HEK293 (cell line): ENCODE measurements around the gene TRAPPC13.

ENCODE experiments used
- GLI4 ChIP-seq: fragments of 450-650 bp; formaldehyde crosslinking; IDR thresholded peaks from 2 replicates; pipeline ENCODE4 v1.5.1; 2016; ENCODE audit warnings: missing biosample characterization, missing genetic modification characterization
- KLF10 ChIP-seq: fragments of 450-650 bp; IDR thresholded peaks from 2 replicates; pipeline ENCODE4 v1.5.1; 2018; ENCODE audit warnings: missing biosample characterization, mild to moderate bottlenecking, missing genetic modification characterization
- RBAK ChIP-seq: fragments of 450-650 bp; formaldehyde crosslinking; IDR thresholded peaks from 2 replicates; pipeline ENCODE4 v1.5.1; 2016; ENCODE audit warnings: missing biosample characterization, missing genetic modification characterization
- TRIM28 ChIP-seq: IDR thresholded peaks from 2 replicates; pipeline ENCODE4 v1.6.1; 2011; ENCODE audit warnings: low read length, control low read depth, borderline replicate concordance
- YY2 ChIP-seq: fragments of 450-650 bp; formaldehyde crosslinking; IDR thresholded peaks from 2 replicates; pipeline ENCODE4 v1.5.1; 2016; ENCODE audit warnings: missing biosample characterization, missing genetic modification characterization
- ZBTB20 ChIP-seq: fragments of 450-650 bp; formaldehyde crosslinking; IDR thresholded peaks from 2 replicates; pipeline ENCODE4 v1.5.1; 2016; ENCODE audit warnings: missing biosample characterization, missing genetic modification characterization
- ZBTB8A ChIP-seq: fragments of 450-650 bp; formaldehyde crosslinking; IDR thresholded peaks from 2 replicates; pipeline ENCODE4 v1.5.1; 2016; ENCODE audit warnings: missing biosample characterization, missing genetic modification characterization
- ZFP69B ChIP-seq: fragments of 450-650 bp; formaldehyde crosslinking; IDR thresholded peaks from 2 replicates; pipeline ENCODE4 v1.5.1; 2016; ENCODE audit warnings: missing biosample characterization, missing genetic modification characterization
- ZNF132 ChIP-seq: fragments of 450-650 bp; formaldehyde crosslinking; IDR thresholded peaks from 2 replicates; pipeline ENCODE4 v1.5.1; 2017; ENCODE audit warnings: missing biosample characterization, missing genetic modification characterization, borderline replicate concordance
- ZNF2 ChIP-seq: fragments of 450-650 bp; formaldehyde crosslinking; IDR thresholded peaks from 2 replicates; pipeline ENCODE4 v1.5.1; 2016; ENCODE audit warnings: missing biosample characterization, missing genetic modification characterization
- ZNF211 ChIP-seq: fragments of 450-650 bp; formaldehyde crosslinking; IDR thresholded peaks from 2 replicates; pipeline ENCODE4 v1.5.1; 2016; ENCODE audit warnings: low read depth, missing biosample characterization, missing genetic modification characterization
- ZNF311 ChIP-seq: fragments of 450-650 bp; formaldehyde crosslinking; IDR thresholded peaks from 2 replicates; pipeline ENCODE4 v1.5.1; 2017; ENCODE audit warnings: missing biosample characterization, missing genetic modification characterization, borderline replicate concordance
- ZNF366 ChIP-seq: fragments of 450-650 bp; formaldehyde crosslinking; conservative IDR thresholded peaks from 2 replicates; pipeline ENCODE4 v1.5.1; 2016; ENCODE audit warnings: missing biosample characterization, missing genetic modification characterization
- ZNF404 ChIP-seq: fragments of 450-650 bp; formaldehyde crosslinking; IDR thresholded peaks from 2 replicates; pipeline ENCODE4 v1.5.1; 2017; ENCODE audit warnings: missing biosample characterization, missing genetic modification characterization
- ZNF544 ChIP-seq: fragments of 450-650 bp; formaldehyde crosslinking; IDR thresholded peaks from 2 replicates; pipeline ENCODE4 v1.5.0; 2017; ENCODE audit warnings: missing biosample characterization, missing genetic modification characterization
- ZNF626 ChIP-seq: fragments of 450-650 bp; sonication (Bioruptor Pico); formaldehyde crosslinking; IDR thresholded peaks from 2 replicates; pipeline ENCODE4 v1.5.1; 2018; ENCODE audit warnings: missing biosample characterization, missing genetic modification characterization, inconsistent platforms
- ZNF670 ChIP-seq: fragments of 450-650 bp; formaldehyde crosslinking; IDR thresholded peaks from 2 replicates; pipeline ENCODE4 v1.5.1; 2016; ENCODE audit warnings: missing biosample characterization, missing genetic modification characterization, low read depth
- ZNF76 ChIP-seq: fragments of 450-650 bp; formaldehyde crosslinking; IDR thresholded peaks from 2 replicates; pipeline ENCODE4; 2016; ENCODE audit warnings: low read depth, missing biosample characterization, missing genetic modification characterization, borderline replicate concordance
- ZNF791 ChIP-seq: fragments of 450-650 bp; formaldehyde crosslinking; IDR thresholded peaks from 2 replicates; pipeline ENCODE4 v1.5.1; 2016; ENCODE audit warnings: missing biosample characterization, missing genetic modification characterization
- ZNF843 ChIP-seq: fragments of 450-650 bp; formaldehyde crosslinking; IDR thresholded peaks from 2 replicates; pipeline ENCODE4 v1.5.1; 2016; ENCODE audit warnings: missing biosample characterization, missing genetic modification characterization
- ZXDB ChIP-seq: fragments of 450-650 bp; formaldehyde crosslinking; IDR thresholded peaks from 2 replicates; pipeline ENCODE4 v1.5.1; 2016; ENCODE audit warnings: missing biosample characterization, missing genetic modification characterization
- TF ChIP-seq, protein P1 (sequence below): fragments of 450-650 bp; formaldehyde crosslinking; IDR thresholded peaks from 2 replicates; pipeline ENCODE4 v1.5.1; 2016; ENCODE audit warnings: missing biosample characterization, missing genetic modification characterization, low read depth
- TF ChIP-seq, protein P2 (sequence below): fragments of 450-650 bp; IDR thresholded peaks from 2 replicates; pipeline ENCODE4 v1.5.1; 2018; ENCODE audit warnings: missing biosample characterization, mild to moderate bottlenecking, missing genetic modification characterization
- TF ChIP-seq, protein P3 (sequence below): fragments of 450-650 bp; formaldehyde crosslinking; IDR thresholded peaks from 2 replicates; pipeline ENCODE4 v1.5.1; 2017; ENCODE audit warnings: missing biosample characterization, missing genetic modification characterization
- TF ChIP-seq, protein P4 (sequence below): fragments of 450-650 bp; formaldehyde crosslinking; IDR thresholded peaks from 2 replicates; pipeline ENCODE4 v1.5.1; 2016; ENCODE audit warnings: missing biosample characterization, missing genetic modification characterization
- TF ChIP-seq, protein P5 (sequence below): fragments of 450-650 bp; formaldehyde crosslinking; IDR thresholded peaks from 2 replicates; pipeline ENCODE4 v1.5.1; 2016; ENCODE audit warnings: missing biosample characterization, missing genetic modification characterization, borderline replicate concordance
- TF ChIP-seq, protein P6 (sequence below): fragments of 450-650 bp; formaldehyde crosslinking; IDR thresholded peaks from 2 replicates; pipeline ENCODE4 v1.5.1; 2017; ENCODE audit warnings: missing biosample characterization, missing genetic modification characterization
- TF ChIP-seq, protein P7 (sequence below): fragments of 450-650 bp; formaldehyde crosslinking; IDR thresholded peaks from 2 replicates; pipeline ENCODE4 v1.5.1; 2016; ENCODE audit warnings: missing biosample characterization, missing genetic modification characterization

TRAPPC13 gene

DNA sequence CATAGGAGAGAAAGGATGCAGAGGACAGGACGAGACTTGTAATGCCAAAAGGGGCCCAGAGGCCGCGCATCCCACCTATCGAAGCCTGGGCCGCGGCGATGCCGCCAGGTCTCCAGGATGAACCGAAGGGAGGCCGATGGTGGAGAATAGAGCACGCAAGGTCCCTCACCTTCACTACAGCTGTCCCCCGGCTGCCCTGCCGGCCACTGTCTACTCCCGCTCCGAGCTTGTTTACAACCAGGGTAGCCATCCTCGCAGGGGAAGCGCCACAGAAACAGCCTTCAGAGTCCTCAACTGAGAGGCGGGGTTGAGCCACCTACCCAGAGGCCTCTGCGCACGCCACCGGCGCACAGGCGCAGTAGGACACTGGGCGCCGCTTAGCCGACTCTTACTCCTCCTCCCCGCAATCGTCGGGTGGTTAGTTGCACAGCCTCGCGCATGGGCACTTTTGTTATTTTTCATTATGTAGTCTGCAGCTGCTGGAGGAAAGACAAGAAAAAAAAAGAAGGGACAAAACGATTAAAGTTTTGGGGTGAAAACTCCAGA lies 729 bp upstream of the TRAPPC13 start, which contains the start of gene TRIM23 (continued):
- TF ChIP-seq, protein P1, sequence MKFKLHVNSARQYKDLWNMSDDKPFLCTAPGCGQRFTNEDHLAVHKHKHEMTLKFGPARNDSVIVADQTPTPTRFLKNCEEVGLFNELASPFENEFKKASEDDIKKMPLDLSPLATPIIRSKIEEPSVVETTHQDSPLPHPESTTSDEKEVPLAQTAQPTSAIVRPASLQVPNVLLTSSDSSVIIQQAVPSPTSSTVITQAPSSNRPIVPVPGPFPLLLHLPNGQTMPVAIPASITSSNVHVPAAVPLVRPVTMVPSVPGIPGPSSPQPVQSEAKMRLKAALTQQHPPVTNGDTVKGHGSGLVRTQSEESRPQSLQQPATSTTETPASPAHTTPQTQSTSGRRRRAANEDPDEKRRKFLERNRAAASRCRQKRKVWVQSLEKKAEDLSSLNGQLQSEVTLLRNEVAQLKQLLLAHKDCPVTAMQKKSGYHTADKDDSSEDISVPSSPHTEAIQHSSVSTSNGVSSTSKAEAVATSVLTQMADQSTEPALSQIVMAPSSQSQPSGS (tag by site-specific recombination) = no peak
- no peak for TF ChIP-seq ZNF2 (tag by site-specific recombination)
- TF ChIP-seq, protein P2, sequence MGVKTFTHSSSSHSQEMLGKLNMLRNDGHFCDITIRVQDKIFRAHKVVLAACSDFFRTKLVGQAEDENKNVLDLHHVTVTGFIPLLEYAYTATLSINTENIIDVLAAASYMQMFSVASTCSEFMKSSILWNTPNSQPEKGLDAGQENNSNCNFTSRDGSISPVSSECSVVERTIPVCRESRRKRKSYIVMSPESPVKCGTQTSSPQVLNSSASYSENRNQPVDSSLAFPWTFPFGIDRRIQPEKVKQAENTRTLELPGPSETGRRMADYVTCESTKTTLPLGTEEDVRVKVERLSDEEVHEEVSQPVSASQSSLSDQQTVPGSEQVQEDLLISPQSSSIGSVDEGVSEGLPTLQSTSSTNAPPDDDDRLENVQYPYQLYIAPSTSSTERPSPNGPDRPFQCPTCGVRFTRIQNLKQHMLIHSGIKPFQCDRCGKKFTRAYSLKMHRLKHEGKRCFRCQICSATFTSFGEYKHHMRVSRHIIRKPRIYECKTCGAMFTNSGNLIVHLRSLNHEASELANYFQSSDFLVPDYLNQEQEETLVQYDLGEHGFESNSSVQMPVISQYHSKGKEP = no peak
- TF ChIP-seq ZFP69B (tag by site-specific recombination) = peak; percentile 47; the same call in 1 of the 2 replicates
- TF ChIP-seq ZNF311 (tag by site-specific recombination) = no peak
- TF ChIP-seq ZXDB (tag by site-specific recombination) = peak; percentile 14
- TF ChIP-seq YY2 (tag by site-specific recombination) = no peak
- no peak for TF ChIP-seq ZNF791 (tag by site-specific recombination)
- TF ChIP-seq ZNF843 (tag by site-specific recombination) = no peak
- no peak for TF ChIP-seq ZNF544 (tag by site-specific recombination)
- TF ChIP-seq TRIM28 = no peak
- no peak for TF ChIP-seq ZNF211 (tag by site-specific recombination)
- TF ChIP-seq GLI4 (tag by site-specific recombination) = no peak
- TF ChIP-seq ZNF670 (tag by site-specific recombination) = no peak
- TF ChIP-seq ZNF404 (tag by site-specific recombination) = no peak
- no peak for TF ChIP-seq ZNF366 (tag by site-specific recombination)
- TF ChIP-seq RBAK (tag by site-specific recombination) = no peak
- no peak; the same call in 1 of the 2 replicates for TF ChIP-seq KLF10 (tag by site-specific recombination)
- TF ChIP-seq ZNF76 (tag by site-specific recombination) = no peak
- TF ChIP-seq, protein P3, sequence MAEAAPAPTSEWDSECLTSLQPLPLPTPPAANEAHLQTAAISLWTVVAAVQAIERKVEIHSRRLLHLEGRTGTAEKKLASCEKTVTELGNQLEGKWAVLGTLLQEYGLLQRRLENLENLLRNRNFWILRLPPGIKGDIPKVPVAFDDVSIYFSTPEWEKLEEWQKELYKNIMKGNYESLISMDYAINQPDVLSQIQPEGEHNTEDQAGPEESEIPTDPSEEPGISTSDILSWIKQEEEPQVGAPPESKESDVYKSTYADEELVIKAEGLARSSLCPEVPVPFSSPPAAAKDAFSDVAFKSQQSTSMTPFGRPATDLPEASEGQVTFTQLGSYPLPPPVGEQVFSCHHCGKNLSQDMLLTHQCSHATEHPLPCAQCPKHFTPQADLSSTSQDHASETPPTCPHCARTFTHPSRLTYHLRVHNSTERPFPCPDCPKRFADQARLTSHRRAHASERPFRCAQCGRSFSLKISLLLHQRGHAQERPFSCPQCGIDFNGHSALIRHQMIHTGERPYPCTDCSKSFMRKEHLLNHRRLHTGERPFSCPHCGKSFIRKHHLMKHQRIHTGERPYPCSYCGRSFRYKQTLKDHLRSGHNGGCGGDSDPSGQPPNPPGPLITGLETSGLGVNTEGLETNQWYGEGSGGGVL = no peak
- no peak for TF ChIP-seq ZNF132 (tag by site-specific recombination)
- TF ChIP-seq, protein P4, sequence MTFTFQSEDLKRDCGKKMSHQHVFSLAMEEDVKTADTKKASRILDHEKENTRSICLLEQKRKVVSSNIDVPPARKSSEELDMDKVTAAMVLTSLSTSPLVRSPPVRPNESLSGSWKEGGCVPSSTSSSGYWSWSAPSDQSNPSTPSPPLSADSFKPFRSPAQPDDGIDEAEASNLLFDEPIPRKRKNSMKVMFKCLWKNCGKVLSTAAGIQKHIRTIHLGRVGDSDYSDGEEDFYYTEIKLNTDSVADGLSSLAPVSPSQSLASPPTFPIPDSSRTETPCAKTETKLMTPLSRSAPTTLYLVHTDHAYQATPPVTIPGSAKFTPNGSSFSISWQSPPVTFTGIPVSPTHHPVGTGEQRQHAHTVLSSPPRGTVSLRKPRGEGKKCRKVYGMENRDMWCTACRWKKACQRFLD = no peak
- TF ChIP-seq, protein P5, sequence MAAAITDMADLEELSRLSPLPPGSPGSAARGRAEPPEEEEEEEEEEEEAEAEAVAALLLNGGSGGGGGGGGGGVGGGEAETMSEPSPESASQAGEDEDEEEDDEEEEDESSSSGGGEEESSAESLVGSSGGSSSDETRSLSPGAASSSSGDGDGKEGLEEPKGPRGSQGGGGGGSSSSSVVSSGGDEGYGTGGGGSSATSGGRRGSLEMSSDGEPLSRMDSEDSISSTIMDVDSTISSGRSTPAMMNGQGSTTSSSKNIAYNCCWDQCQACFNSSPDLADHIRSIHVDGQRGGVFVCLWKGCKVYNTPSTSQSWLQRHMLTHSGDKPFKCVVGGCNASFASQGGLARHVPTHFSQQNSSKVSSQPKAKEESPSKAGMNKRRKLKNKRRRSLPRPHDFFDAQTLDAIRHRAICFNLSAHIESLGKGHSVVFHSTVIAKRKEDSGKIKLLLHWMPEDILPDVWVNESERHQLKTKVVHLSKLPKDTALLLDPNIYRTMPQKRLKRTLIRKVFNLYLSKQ (tag by site-specific recombination) = no peak
- TF ChIP-seq, protein P6, sequence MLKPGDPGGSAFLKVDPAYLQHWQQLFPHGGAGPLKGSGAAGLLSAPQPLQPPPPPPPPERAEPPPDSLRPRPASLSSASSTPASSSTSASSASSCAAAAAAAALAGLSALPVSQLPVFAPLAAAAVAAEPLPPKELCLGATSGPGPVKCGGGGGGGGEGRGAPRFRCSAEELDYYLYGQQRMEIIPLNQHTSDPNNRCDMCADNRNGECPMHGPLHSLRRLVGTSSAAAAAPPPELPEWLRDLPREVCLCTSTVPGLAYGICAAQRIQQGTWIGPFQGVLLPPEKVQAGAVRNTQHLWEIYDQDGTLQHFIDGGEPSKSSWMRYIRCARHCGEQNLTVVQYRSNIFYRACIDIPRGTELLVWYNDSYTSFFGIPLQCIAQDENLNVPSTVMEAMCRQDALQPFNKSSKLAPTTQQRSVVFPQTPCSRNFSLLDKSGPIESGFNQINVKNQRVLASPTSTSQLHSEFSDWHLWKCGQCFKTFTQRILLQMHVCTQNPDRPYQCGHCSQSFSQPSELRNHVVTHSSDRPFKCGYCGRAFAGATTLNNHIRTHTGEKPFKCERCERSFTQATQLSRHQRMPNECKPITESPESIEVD = no peak
- TF ChIP-seq ZBTB8A (tag by site-specific recombination) = peak; percentile 56
- peak; percentile 64; the same call in 1 of the 2 replicates for TF ChIP-seq ZBTB20 (tag by site-specific recombination)
- TF ChIP-seq, protein P7, sequence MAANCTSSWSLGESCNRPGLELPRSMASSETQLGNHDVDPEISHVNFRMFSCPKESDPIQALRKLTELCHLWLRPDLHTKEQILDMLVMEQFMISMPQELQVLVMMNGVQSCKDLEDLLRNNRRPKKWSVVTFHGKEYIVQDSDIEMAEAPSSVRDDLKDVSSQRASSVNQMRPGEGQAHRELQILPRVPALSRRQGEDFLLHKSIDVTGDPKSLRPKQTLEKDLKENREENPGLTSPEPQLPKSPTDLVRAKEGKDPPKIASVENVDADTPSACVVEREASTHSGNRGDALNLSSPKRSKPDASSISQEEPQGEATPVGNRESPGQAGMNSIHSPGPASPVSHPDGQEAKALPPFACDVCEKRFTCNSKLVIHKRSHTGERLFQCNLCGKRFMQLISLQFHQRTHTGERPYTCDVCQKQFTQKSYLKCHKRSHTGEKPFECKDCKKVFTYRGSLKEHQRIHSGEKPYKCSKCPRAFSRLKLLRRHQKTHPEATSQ (tag by site-specific recombination) = no peak
- no peak for TF ChIP-seq ZNF626 (tag by site-specific recombination)
